Activated CD8-positive, alpha-beta memory T cell treated with anti-CD3 and anti-CD28 coated beads, Interleukin-2, amount 10 ng/mL, durations not matched to agents 7 days and 5 days (primary cell): Measurements from ENCODE around the gene TMEFF2. TPM values are rescaled to one million over a fixed set of nuclear protein-coding genes. Genes with fewer than 3 reads are reported as not detected.
A peak's percentile ranks its signal among the peaks of the same experiment; 100 is the strongest.

Experiments
- ATAC-seq: fragments of 150-1000 bp; cut with Tn5 transposase; one replicate; pipeline ENCODE4 v1.10.0; 2021; ENCODE audit warnings: moderate library complexity
- CTCF ChIA-PET: fragments of 350-600 bp; sonication (Branson Sonifier 250); formaldehyde crosslinking; loops from one replicate; lab custom pipeline; 2021; ENCODE audit warnings: antibody characterized with exemption; lab: Charles Lee
- DNase-seq: peaks from one replicate; pipeline ENCODE4 v3.0.0-alpha.2; 2020
- H3K27ac Mint-ChIP-seq: one replicate; pipeline ENCODE4 v1.8.0; 2021; ENCODE audit warnings: mild to moderate bottlenecking, mixed read lengths
- H3K27me3 Mint-ChIP-seq: one replicate; pipeline ENCODE4 v1.8.0; 2021; ENCODE audit warnings: mixed read lengths
- H3K36me3 Mint-ChIP-seq: one replicate; pipeline ENCODE4 v1.8.0; 2021; ENCODE audit warnings: mild to moderate bottlenecking, mixed read lengths
- H3K4me1 Mint-ChIP-seq: one replicate; pipeline ENCODE4 v1.8.0; 2021; ENCODE audit warnings: mixed read lengths
- H3K4me3 Mint-ChIP-seq: one replicate; pipeline ENCODE4 v1.8.0; 2021; ENCODE audit warnings: mild to moderate bottlenecking, moderate library complexity, mixed read lengths
- H3K9me3 Mint-ChIP-seq: one replicate; pipeline ENCODE4 v1.8.0; 2022; ENCODE audit warnings: low read depth, mixed read lengths
- total RNA-seq, 2 experiments: library from RNA; stranded (reverse); gene quantifications; one replicate each; pipeline ENCODE4 v1.2.3, GENCODE V29; 2021

Gene TMEFF2
- total RNA-seq, 2 experiments from 2014 or later: not detected

DNA sequence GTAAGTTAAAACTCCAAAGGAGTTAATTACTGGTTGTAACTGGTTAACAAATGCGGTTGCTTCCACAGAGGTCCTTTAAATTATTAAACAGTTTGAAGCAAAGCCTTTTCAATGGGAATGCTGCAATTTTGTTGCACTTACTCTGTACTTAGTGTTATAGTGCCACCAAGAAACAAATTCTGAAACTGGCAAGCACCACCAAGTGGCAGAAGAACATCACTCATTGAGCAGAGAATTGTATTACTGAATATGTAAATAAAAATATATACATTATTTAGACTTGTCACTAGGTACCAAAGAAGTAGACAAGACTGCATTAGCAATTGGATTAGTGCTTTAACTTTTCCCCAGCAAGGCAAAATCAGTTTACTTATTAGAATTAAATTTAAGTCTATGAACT, 2.6 kb upstream of the TMEFF2 start:
- Mint-ChIP-seq H3K36me3 (no peaks in the 10 kb centered on the region), H3K4me3 (no peak overlapping the region), H3K9me3 (no peaks in the 10 kb centered on the region), H3K27me3 (peaks cover 59% of the 10 kb centered on the region), H3K4me1 (peaks cover 26% of the 10 kb centered on the region), H3K27ac (no peak overlapping the region)
- CTCF ChIA-PET: no interaction called here
- no peak for ATAC-seq
- DNase-seq: no peak

DNA sequence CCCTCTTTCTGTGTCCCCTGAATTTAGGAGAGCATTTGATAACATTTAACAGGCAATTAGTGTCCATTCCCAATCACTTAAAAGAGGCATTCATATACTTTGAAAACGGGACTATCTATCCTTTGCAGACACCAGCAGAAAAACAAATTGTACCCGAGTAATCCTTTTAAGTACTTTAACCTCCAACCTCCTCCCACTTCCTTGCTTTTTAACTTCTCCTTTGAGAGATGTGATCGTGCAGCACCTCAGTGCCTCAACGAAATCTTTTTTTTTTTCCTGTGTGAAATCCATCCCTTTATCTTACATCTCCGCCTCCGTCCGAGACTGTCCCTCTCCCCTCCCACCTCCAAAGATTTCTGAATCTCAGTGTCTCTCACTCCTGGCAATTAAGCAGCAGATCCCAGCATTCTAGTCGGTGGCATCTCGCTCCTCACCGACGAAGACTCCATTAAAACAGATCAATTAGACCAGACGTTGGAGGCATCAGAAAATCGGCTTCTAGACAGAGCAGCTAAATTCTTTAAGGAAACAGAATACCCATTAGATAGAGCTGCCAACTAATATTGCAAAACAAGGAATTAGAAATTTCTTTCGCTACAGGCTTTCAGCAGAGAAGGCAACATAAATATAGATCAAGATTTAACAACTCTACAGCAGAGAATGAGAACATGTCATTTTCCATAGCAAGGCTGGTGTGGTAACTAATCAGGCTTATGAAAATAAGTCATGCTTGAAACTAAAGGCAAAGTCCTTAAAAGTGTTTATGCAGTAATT, 1.9 kb upstream of the TMEFF2 start:
- H3K4me1 Mint-ChIP-seq: peaks cover 26% of the 10 kb centered on the region
- DNase-seq (no peak), ATAC-seq (no peak)
- no peak overlapping the region for H3K27ac Mint-ChIP-seq
- peaks cover 66% of the 10 kb centered on the region for H3K27me3 Mint-ChIP-seq
- H3K4me3 Mint-ChIP-seq: peak overlapping the region; percentile 66
- H3K36me3 Mint-ChIP-seq: no peaks in the 10 kb centered on the region
- no peaks in the 10 kb centered on the region for H3K9me3 Mint-ChIP-seq
- CTCF ChIA-PET: no interaction called here

DNA sequence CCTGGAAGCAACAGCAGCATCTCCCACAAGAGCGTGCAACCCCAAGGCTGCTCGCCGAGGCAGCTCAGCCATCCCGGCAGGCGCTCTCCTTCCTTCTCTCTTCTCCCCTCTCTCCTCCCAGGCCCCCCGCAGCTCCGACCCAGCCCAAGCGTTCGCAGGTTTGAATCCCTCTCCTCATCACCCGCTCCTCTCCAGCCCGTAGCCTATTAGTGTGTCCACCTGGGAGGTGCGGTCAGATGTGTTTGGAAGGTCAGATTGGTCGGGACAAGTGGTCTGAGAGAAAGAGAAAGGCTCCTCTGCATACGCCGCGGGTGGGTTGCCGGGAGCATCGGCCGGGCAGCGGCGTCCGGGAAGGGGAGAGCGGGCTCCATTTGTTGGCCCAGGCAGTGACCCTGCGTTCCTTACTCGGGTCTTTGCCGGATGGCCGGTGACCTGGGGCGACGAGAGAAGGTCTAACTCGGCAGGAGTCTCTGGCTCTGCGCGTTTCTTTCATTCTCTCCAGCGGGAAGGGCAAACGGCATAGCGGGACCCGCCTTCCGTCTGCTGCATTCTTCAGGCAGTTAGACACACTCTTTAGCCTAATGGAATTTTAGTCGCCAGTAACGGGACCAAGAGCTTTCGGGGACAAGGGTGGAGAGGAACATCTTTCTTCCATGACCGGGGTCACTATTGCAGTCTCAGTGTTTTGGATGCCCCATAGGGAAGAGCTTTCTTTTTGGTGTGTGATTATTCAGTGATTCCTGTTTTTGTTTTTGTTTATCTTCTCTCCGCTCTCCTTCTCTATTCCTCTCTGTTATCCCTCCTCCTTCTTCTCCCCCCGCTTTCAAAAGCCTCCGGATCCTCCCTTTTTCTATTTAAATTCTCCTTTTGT, 1.1 kb upstream of the TMEFF2 start:
- Mint-ChIP-seq H3K9me3 (no peaks in the 10 kb centered on the region), H3K4me1 (peaks cover 26% of the 10 kb centered on the region), H3K27ac (no peak overlapping the region), H3K4me3 (peak overlapping the region; percentile 66), H3K27me3 (peaks cover 73% of the 10 kb centered on the region), H3K36me3 (no peaks in the 10 kb centered on the region)
- no peak for DNase-seq
- peak; percentile 25 for ATAC-seq
- CTCF ChIA-PET: interaction anchor here (0.8 to 1.2 kb wide), 2 partner anchors 13 to 641 kb away, joined by 3 read pairs; no protein-coding TSS in a partner anchor

DNA sequence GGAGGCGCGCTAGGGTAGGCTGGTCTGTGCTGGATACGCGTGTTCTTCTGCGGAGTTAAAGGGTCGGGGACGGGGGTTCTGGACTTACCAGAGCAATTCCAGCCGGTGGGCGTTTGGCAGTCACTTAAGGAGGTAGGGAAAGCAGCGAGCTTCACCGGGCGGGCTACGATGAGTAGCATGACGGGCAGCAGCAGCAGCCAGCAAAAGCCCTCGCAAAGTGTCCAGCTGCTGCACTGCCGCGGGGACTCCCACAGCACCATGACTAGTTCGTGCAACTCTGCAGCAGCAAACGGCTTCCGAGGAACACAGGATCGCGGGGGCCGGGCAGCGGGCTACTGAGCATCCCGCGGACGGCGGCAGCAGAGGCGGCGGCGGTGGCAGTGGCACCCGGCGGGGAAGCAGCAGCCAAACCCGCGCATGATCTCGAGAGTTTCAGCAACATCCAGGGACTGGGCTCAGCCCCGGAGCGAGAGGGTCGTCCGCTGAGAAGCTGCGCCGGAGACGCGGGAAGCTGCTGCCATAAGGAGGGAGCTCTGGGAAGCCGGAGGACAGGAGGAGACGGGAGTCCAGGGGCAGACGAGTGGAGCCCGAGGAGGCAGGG, 368 bp downstream of the TMEFF2 start:
- ATAC-seq: peak; percentile 35
- DNase-seq: peak; percentile 41
- H3K36me3 Mint-ChIP-seq: no peaks in the 10 kb centered on the region
- CTCF ChIA-PET: interaction anchor here (1.2 to 1.5 kb wide), 2 partner anchors 12 to 32 kb away, joined by 3 read pairs; no protein-coding TSS in a partner anchor
- no peaks in the 10 kb centered on the region for H3K9me3 Mint-ChIP-seq
- H3K27ac Mint-ChIP-seq: no peak overlapping the region
- peak overlapping the region; percentile 66 for H3K4me3 Mint-ChIP-seq
- H3K27me3 Mint-ChIP-seq: peaks cover 72% of the 10 kb centered on the region
- peaks cover 26% of the 10 kb centered on the region for H3K4me1 Mint-ChIP-seq

DNA sequence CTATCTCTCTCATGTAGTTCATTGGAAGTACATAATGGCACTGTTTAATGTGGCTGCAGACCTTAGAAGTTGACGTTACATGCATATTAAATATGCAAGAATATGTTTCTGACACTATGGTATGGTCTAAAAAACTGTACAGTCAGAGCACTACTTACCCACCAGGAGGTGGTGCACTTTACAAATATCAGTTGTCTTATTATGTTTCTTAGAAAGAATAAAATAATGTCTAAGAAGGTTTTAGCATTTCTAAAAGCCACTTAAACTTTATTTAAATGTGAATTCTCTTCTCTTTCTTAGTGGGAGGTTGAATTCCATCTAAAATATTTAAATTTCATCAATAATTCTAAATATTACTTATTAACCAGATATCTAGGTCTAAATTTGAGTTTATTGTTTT, 4.3 kb downstream of the TMEFF2 start:
- ATAC-seq (no peak), DNase-seq (no peak)
- Mint-ChIP-seq H3K36me3 (no peaks in the 10 kb centered on the region), H3K4me3 (no peak overlapping the region), H3K4me1 (peaks cover 14% of the 10 kb centered on the region), H3K27ac (no peak overlapping the region), H3K27me3 (peaks cover 54% of the 10 kb centered on the region), H3K9me3 (no peaks in the 10 kb centered on the region)
- CTCF ChIA-PET: no interaction called here

DNA sequence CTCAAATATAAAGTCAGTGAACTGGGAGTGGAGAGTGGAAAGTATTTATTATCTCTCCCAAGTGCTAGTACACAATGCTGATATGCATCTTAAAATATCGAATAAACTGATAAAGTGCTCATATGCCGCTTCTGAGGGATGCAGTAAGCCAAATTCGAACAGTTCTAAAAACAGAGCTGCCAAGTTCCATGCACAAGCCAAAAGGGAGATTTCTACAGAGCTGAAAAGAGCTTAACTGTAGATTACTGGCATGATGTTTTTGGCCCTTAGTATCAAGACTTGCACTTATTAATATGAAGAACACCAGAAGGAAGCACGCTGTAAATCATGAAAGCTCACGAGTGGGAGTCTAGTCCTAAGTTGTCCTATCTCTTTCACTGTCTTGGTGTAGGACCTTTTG, 7.9 kb downstream of the TMEFF2 start:
- Mint-ChIP-seq H3K4me3 (no peak overlapping the region), H3K9me3 (no peaks in the 10 kb centered on the region), H3K27ac (no peak overlapping the region), H3K4me1 (no peaks in the 10 kb centered on the region), H3K27me3 (peaks cover 31% of the 10 kb centered on the region), H3K36me3 (no peaks in the 10 kb centered on the region)
- ATAC-seq: no peak
- no peak for DNase-seq
- CTCF ChIA-PET: no interaction called here

DNA sequence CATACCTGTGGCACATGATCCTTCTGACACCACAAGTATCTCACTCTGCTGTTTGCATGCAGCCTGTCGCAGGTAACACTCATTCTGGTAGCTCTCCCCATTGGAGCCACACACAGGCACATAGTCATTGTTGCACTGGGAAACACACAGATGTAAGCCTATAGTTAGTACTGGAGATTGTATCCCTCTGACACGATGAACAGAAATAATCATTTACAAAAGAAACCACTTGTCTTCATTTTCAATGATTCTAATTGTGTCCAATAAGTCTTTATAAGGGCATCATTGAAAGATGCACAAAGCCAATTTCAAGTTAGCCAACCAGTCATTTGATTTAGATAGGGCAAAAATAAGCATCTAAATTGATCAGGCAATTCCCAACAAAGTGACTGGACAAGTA, 10.4 kb downstream of the TMEFF2 start:
- Mint-ChIP-seq H3K4me1 (no peaks in the 10 kb centered on the region), H3K9me3 (no peaks in the 10 kb centered on the region), H3K27me3 (peaks cover 22% of the 10 kb centered on the region), H3K27ac (no peak overlapping the region), H3K4me3 (no peak overlapping the region), H3K36me3 (no peaks in the 10 kb centered on the region)
- CTCF ChIA-PET: no interaction called here
- DNase-seq (no peak), ATAC-seq (no peak)

DNA sequence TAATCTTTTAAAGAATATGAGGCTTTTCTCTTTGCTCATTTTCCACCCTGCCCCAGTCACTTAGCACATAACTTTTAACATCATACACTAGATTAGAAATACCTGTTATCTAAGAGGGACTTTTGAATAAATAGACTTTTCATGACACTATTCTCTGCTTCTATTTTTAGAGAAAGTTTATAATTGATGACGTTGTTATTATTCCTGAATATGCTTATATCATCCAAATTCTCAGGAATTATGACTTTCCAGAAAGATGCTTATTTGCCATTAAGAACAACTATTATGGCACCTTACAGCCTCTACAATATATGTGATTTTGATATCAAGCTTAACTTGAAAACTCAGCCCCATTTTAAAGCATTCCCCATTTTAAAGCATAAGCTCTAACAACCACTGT, 11.4 kb downstream of the TMEFF2 start:
- no peak overlapping the region for H3K4me3 Mint-ChIP-seq
- DNase-seq (no peak), ATAC-seq (no peak)
- no peaks in the 10 kb centered on the region for H3K9me3 Mint-ChIP-seq
- H3K27ac Mint-ChIP-seq: no peak overlapping the region
- CTCF ChIA-PET: no interaction called here
- H3K27me3 Mint-ChIP-seq: peaks cover 21% of the 10 kb centered on the region
- no peaks in the 10 kb centered on the region for H3K36me3 Mint-ChIP-seq
- H3K4me1 Mint-ChIP-seq: no peaks in the 10 kb centered on the region

DNA sequence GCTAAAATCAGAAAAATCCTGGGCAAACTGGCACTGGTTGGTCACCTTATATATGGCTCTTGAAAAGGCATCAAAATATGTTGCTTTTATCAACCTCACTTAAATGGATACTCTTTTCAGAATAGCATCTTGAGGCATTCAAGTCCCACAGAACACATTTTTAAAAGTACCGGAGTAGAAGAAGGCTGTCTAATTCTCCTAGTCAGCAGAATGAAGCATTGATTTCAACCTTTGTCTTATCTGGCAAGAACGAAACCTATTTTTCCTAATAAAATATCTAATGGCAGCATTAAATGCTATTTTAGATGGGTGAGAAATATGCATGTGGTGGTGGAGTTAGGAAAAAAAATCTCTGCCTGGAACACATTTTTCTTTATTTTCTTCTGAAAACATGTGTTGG, 27.8 kb downstream of the TMEFF2 start:
- CTCF ChIA-PET: no interaction called here
- Mint-ChIP-seq H3K9me3 (no peaks in the 10 kb centered on the region), H3K27me3 (peaks cover 47% of the 10 kb centered on the region)

DNA sequence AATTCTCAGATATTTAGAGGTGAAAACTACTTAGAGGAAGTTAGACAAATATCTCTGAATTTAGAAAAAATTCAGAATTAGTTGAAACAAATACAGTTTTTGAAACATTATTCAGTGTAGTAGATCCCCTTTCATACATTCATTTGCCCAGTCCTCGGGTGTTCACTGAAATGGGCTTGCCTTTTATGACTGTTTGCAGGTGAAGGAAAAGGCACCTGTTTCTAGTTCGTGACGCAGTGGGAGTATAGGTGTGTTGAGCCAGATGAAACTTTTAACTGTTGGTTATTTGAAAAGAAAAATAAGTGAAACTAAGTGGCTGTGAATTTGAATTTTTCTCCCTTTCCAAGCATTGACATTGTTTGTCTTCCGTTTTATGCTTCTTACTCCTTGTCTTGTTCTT, 28.9 kb downstream of the TMEFF2 start:
- DNase-seq (no peak), ATAC-seq (no peak)
- no peaks in the 10 kb centered on the region for H3K36me3 Mint-ChIP-seq
- peaks cover 38% of the 10 kb centered on the region for H3K27me3 Mint-ChIP-seq
- CTCF ChIA-PET: no interaction called here
- H3K4me1 Mint-ChIP-seq: peaks cover 7% of the 10 kb centered on the region
- no peak overlapping the region for H3K27ac Mint-ChIP-seq
- H3K4me3 Mint-ChIP-seq: no peak overlapping the region
- no peaks in the 10 kb centered on the region for H3K9me3 Mint-ChIP-seq

More for the DNA sequence above, 27.8 kb downstream of the TMEFF2 start:
- DNase-seq (no peak), ATAC-seq (no peak)
- H3K4me3 Mint-ChIP-seq: no peak overlapping the region
- no peak overlapping the region for H3K27ac Mint-ChIP-seq
- H3K4me1 Mint-ChIP-seq: peaks cover 3% of the 10 kb centered on the region
- H3K36me3 Mint-ChIP-seq: no peaks in the 10 kb centered on the region

DNA sequence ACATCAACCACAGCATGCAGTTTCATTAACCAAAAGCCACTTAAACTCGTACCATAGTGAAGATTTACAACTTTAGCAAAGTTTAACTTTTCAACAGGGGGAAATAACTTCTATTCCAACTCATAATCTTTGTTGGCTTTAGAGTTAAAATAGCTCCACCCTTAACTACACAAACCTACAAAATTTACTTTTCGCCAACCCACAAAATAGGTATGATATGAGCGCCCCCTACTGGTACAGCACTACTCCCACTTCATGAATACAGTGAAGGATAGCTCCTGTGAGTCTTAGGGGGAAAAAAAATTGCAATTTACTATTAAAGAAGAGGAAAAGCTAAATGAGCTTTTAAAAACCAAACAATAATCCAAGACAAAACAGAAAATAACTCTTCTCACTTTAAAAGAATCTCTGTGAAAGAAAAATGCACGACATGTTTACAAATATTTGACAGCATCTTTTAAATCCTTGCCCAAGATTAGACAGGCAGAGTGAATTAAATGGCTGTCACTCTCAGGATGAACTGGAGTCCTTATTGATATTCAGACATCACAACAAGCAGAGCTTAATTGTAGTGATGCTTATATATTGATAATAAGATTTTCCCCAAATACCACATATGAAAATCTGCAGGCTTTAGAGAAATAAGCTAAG, 32.2 kb downstream of the TMEFF2 start:
- no peaks in the 10 kb centered on the region for H3K9me3 Mint-ChIP-seq
- ATAC-seq (peak; percentile 70), DNase-seq (peak; percentile 67)
- H3K4me3 Mint-ChIP-seq: no peak overlapping the region
- no peaks in the 10 kb centered on the region for H3K36me3 Mint-ChIP-seq
- CTCF ChIA-PET: interaction anchor here (0.6 to 2.4 kb wide), 42 partner anchors 8 to 998 kb away, joined by 3 to 74 read pairs (median 3); partner anchors contain the start of gene TMEFF2
- H3K27me3 Mint-ChIP-seq: peaks cover 25% of the 10 kb centered on the region
- no peak overlapping the region for H3K27ac Mint-ChIP-seq
- peaks cover 10% of the 10 kb centered on the region for H3K4me1 Mint-ChIP-seq

DNA sequence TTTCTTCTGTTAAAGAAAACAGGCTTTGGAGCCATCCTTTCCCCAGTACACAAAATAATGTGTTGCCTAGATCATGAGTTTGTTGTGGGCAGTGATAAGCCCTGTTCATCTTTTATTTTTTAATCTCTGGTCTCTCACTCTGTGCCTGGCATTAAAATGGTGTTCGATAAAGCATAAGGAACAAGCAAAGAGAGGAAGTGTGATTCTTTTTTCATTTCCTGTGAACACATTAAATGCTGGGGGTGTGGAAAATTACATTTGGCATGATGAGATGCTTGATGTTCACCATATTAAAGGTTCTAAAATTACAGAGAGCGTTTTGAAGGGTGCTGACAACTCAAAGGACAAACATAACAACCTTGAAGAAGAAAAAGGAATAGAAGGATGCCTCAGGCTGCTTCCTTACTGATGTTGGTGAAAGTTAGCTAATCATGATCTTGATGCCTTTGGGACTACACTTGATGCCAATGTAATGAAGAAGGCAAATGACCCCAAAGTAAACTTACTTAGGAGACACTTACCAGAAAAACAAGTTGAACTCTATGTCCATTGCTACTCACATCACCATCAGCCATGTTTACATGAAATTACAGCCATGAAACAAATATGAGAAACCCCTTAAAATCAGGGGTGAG, 33.0 kb downstream of the TMEFF2 start:
- Mint-ChIP-seq H3K4me1 (peaks cover 10% of the 10 kb centered on the region), H3K27me3 (peaks cover 19% of the 10 kb centered on the region), H3K27ac (no peak overlapping the region), H3K36me3 (no peaks in the 10 kb centered on the region), H3K4me3 (no peak overlapping the region), H3K9me3 (no peaks in the 10 kb centered on the region)
- no peak for DNase-seq
- ATAC-seq: no peak
- CTCF ChIA-PET: interaction anchor here (0.6 to 2.4 kb wide), 37 partner anchors 8 to 997 kb away, joined by 3 to 74 read pairs (median 3); partner anchors contain the start of gene TMEFF2
